NCI-H82 (cell line): Measurements from ENCODE around the gene CTSW.

Source experiments
- DNase-seq: peaks from one replicate; lab custom pipeline; 2025; lab: John Stamatoyannopoulos, UW

Gene CTSW

DNA sequence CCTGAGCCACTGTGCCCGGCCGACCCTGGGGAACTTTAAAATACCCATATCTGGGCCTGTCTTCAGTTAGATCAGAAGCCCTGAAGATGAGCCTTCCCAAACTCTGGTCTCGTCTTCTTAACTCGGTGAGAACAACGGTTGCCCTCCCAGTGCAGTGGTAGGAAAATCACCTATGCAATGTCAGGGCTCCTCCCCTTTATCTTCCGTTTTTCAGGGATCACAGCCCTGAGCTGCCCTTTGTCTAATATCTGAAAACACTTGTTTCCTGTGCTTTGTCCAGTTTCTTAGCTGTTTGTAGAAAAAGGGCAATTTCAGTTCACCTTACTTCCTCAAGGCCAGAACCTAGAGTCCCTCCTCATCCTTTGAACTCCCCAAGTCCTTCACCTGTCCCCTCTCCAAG lies 49.0 kb downstream of the CTSW start:
- DNase-seq = no peak

DNA sequence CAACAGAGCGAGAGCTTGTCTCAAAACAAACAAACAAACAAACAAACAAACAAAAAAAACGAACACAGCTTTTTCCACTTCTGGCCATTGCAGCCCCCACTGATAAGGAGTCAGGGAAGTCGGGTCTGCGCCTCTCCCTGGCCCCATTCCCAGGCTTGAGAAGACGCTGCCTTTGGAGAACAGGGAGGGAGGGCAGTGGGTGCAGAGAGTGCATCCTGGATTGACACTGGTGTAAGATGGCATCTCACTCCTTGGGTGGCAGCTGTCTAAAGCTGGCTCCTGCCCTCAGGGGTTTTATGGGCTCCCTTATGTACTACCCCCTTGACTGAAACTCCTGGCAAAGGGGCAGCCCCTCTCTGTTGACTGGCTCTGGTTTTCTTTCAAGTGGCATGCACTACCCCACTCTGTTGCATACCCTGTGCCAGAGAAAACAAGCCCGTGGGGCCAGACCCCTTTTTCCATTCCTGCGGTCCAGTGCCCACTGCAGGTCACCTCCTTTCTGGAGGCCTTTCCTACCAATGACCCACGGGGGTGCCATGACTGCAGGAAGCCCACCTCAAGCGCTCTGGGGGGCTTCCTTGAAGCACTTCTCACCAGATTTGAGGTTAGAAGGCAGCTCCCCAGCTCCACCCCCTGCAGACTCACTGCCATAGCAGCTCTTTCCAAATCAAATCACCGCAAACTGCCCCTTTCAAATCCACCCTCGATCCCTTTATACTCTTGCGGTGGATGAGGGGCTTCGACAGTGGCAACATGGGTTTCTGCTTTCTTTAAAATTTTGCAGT lies 52.3 kb downstream of the CTSW start:
- no peak for DNase-seq

DNA sequence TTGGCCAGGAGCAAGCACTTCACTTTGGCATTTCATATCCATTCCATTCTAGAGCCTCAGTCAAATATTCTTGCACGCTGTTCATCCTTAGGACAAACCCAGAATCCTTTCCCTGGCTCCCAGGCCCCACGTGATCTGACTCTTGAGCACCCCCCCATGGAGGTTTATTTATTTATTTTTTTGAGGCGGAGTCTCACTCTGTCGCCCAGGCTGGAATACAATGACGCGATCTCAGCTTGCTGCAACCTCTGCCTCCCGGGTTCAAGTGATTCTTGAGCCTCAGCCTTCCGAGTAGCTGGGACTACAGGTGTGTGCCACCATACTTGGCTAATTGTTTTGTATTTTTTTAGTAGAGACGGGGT lies 52.9 kb downstream of the CTSW start:
- DNase-seq = peak; percentile 64
